SIG-M5 (cell line): ENCODE data around the gene SPG7.
"Not testable (repeated sequence)": the region's sequence is repeated elsewhere in the genome, so short reads cannot be mapped to it uniquely, and the experiment has no call there.

ENCODE experiments used
- DNase-seq: peaks from one replicate; lab custom pipeline; 2025; lab: John Stamatoyannopoulos, UW

The SPG7 gene

DNA sequence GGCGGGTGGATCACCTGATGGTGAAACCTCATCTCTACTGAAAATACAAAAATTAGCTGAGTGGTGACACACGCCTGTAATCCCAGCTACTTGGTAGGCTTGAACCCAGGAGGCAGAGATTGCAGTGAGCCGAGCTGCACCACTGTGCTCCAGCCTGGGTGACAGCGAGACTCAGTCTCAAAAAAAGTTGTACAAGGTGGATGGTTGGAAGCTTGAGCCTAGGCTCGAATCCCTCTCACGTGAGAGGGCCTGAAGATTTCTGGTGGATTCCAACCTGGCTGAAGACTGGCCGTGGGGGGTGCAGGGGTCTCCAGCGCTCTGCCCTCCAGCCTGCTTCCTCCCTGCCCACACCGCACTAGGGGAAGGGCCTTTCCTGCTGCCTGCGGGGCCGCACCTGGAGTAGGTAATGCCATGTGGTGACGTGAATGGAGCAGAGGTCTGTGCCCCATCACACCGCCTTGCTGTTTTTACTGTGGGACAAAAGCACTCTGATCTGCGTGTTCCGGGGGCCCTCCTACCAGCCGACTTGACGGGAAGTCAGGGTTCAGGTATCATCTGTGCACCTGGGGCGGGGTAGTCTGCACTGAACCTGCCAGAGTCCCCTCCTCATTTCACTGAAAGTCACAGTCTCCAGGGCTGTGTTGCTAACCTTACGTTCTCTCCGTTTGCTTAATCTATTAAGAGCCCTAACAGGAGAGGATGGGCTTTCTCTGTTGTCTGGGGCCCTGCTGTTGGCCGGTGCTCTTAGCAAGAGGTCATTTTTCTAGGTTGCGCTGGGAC is 56.5 kb downstream of the SPG7 start:
- DNase-seq: no peak

- DNase-seq: no peak
These were observed 57.0 kb downstream of the SPG7 start for GRCh38 chr16:89565256-89565505.

- DNase-seq: no peak
These were observed 57.5 kb downstream of the SPG7 start for GRCh38 chr16:89565506-89566372.

- no peak for DNase-seq
These were observed 59.7 kb downstream of the SPG7 start for GRCh38 chr16:89567656-89568594.

DNA sequence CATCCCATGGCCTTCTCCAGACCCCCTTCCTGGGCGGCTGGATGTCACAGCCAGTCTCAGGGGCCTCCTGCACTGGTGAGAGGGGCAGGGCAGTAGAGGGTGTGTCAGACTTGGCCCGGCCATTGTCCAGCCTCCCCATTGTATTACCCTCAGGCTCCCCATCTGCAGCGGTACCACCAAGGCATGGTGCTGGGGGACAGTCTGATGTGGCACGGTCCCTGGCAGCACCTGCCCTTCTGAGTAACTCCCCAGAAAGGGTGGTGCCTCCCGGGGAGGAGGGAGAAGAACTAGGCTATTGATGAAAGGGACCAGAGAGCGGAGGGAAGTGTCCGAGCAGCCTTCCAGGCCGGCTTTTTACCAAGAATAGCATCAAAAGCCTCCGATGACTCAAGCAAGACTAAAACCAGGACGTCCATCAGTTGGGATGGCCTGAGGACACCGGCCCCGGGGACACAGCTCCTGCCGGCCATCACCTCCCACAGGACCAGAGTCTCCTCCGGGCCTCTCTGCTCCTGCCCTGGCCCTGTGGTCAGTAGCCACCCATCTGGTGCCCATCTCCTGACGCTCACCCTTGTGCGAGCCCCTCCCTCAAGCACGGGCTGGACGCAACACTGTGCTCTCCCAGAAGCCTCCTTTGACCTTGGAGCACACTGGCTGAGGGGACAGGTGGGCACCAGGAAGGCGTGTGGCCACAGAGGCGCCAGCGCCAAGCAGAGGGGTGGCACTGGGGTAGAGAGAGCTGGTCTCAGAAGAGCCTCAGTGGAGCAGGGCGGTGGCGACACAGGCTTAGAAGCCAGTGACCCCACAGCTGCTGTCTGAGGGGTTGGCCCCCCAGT is 61.5 kb downstream of the SPG7 start:
- no peak for DNase-seq

DNA sequence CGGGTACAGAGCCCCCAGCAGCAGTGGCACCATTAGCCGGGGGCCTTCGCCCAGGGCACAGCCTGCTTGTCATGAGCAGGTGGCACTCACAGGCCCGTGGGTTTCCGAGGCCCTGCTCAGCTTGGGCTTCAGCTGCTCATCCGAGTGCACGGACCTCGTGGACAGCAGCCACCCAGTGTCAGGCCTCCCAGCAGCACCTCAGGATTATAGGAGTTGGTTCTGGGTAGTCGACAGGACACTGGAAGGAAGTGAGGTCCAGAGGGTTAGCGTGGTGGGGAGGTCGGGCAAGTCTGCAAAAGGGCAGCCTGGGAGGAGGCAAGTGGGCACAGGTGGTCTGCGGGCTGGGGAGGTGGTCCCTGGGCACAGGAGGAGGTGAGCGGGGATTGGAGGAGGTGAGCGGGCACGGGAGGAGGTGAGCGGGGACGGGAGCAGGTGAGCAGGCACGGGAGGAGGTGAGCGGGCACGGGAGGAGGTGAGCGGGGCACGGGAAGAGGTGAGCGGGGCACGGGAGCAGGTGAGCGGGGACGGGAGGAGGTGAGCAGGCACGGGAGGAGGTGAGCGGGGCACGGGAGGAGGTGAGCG is 62.2 kb downstream of the SPG7 start:
- no peak for DNase-seq

GRCh38 chr16:89570983-89571598 is 62.9 kb downstream of the SPG7 start:
- DNase-seq: not testable (repeated sequence)

- DNase-seq: no peak
These were observed 63.4 kb downstream of the SPG7 start for GRCh38 chr16:89571636-89572035.

- no peak for DNase-seq
These were observed 63.9 kb downstream of the SPG7 start for GRCh38 chr16:89572073-89572484.

DNA sequence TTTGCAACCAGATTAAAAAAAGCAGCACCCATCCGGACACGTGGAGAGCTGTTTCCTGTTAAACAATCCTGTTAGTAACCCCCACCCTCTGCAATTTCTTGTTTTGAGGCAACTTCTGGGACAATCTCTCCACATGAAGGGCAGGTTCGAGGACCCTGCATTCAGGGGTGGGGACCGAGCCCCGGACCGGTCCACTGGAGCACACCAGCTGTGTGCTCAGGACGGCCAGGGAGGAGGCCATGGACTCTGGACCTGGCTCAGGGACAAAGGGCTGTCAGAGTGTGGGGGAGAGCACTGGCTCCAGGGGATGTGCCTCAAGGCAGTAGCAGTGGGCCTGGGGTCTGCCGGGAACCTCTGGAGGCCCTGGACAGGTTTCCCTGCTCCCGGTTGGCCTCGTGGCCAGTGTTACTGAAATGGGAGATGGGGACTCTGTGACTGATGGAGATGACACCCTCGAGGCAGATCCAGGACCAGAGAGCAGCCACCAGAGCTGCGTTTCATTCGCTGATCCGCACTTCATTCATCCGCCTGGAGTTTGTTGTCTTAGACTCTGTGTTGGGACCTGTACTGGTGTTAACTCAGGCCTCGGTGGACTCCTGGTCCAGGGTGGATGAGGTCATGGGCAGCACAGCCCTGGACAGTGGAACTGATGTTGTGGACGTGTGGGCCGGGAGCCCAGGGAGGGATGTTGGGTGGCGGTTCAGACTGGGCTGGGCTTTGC is 64.4 kb downstream of the SPG7 start:
- DNase-seq: no peak

- no peak for DNase-seq
These were observed 65.8 kb downstream of the SPG7 start for GRCh38 chr16:89573826-89574680.

GRCh38 chr16:89574681-89575246 is 66.6 kb downstream of the SPG7 start:
- no peak for DNase-seq

DNA sequence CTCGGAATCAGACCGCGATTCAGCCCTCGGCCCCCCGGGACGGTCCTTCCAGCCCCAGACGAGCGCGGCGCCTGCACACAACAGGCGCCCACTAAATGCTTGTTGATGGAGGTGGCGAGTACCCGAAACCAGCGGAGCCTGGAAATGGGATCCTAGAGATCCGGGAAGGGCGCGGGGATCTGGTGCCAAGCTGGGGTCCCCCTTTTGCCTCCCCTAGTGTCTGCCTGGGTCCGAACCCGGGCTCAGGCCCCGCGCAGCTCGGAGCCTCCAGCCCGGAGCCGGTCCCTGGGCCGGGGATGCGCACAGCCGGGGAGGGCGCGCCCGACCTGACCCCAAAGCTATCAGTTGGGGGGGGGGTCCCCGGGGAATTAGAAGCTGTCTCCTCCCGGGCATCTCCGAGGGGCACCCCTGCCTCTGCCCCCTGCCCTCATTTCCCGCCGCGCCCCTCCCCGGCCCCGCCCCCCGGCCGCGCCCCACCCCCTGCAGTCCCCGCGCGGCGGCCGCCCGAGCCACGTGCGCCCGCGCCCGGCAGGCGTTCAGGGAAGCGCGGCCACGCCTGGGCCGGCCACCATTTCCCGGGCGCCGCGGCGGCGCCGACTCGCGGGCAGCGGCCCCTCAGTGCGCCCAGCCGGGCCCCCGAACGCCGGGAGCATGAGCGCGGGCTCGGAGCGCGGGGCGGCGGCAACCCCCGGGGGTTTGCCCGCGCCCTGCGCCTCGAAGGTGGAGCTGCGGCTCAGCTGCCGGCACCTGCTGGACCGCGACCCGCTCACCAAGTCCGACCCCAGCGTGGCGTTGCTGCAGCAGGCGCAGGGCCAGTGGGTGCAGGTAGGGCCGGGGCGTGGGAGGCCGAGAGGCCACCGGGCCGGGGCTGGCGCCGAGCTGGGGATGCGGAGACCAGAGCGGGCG is 67.3 kb downstream of the SPG7 start, which contains the start of gene CPNE7:
CPNE7 (plus strand) TSS at position 512 of the 906 bp plus-strand sequence; CDS start at position 652, 140 bp downstream.
- no peak for DNase-seq

DNA sequence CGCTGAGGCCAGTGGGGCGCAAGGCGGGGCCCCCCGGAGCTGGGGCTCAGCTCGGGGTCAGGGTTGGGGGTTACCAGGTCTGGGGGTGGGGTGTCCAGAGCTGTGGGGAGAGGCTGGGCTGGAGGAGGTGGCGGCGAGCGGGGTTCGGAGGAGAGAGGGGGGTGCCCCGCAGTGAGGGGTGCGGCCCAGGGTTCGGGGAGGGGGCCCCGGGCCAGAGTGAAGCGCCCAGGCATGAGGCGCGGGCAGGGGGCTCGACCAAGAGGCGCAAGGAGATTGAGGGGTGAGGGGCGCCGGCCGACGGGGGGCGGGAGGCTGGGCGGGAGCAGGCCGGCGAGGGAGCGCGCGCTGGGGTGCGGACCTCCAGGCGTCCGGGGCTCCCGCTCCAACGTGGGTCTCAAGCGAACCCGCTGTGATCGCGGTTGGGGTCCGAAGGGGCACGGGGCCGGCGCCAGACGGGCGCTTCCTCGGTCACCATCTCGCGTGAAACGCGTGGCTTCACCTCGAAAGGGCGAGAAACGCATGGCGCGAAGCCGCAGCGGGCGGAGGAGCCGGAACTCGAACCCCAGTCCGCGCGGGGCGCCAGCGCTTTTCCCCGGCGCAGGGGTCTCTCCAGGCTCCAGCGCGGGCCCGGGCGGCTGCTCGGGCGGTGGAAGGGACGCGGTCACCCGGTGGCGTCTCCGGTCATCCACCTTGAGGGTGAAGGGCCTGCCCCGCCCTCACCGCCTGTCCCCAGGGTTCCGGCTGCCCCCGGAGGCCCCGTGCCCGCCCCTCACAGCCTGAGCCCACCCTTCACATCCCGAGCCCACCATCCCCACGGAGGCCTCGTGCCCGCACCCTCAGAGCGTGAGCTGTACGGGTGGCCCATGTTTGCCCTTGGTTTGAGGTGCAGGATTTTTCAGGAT is 68.2 kb downstream of the SPG7 start:
- DNase-seq: no peak

DNA sequence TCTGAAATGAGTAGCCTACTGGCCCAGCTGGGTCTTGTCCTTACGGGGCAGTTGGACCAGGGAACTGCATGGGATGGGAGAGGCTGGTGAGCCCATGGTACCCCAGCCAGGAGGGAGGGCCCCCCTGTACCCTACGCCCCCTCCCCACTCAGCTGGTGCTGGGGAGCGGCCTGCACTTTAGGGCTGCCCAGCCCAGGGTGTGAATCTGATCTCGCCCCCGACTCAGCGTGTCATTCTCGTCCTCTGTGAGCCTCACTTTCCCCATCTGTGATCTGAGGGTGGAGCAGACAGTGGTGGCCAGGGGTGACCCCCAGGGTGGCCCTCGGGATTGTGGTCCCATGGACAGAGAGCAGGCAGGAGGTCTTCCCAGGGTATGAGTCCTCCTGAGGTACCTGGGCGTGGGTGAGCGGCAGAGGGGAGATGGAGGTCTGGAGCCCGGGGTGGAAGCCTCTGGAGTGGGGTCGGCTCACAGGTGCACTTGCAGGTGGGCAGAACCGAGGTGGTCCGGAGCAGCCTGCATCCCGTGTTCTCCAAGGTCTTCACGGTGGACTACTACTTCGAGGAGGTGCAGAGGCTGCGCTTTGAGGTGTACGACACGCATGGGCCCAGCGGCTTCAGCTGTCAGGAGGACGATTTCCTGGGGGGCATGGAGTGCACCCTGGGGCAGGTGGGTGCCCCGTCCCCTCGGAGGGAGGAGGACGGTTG is 69.0 kb downstream of the SPG7 start:
- no peak for DNase-seq

DNA sequence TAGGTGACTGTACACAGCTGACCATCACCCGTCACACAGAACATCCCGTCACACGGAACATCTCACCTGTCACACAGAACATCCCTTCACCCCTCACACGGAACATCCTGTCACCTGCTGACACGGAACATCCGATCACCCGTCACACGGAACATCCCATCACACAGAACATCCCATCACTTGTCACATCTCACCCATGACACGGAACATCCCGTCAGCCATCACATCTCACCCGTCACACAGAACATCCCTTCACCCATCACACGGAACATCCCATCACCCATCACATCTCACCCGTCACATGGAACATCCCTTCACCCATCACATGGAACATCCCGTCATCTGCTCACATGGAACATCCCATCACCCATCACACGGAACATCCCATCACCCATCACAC is 71.1 kb downstream of the SPG7 start:
- no peak for DNase-seq
